CD14-positive monocyte (primary cell): ENCODE measurements around the gene RPL9. TPM values are rescaled to one million over a fixed set of nuclear protein-coding genes. Genes with fewer than 3 reads are reported as not detected.

ENCODE experiments used
- DNase-seq, 3 donors: peaks; one replicate each; pipeline ENCODE4 v3.0.0-alpha.2; 2011 to 2022
- H2AFZ ChIP-seq: 2 replicates; pipeline ENCODE4 v1.6.0; 2012; ENCODE audit warnings: mild to moderate bottlenecking, low read depth, low read length, inconsistent platforms; ENCODE audit not compliant: insufficient read depth, poor library complexity, severe bottlenecking
- H3K27ac ChIP-seq, 2 donors: 1 replicate in 1 of 2; 2 replicates in 1 of 2; pipeline ENCODE4 v1.5.1; 2012 to 2013; ENCODE audit warnings: low read length in 2 of 2, control low read depth in 1 of 2, inconsistent platforms in 1 of 2, low read depth in 1 of 2, mild to moderate bottlenecking in 1 of 2
- H3K27me3 ChIP-seq, 2 donors: one replicate each; pipeline versions ENCODE4 v1.6.0 to v1.6.1; 2011 to 2013; ENCODE audit warnings: low read length in 2 of 2; ENCODE audit not compliant: control insufficient read depth in 2 of 2, insufficient read depth in 2 of 2
- H3K36me3 ChIP-seq, 2 donors: replicated peaks in 1 of 2; 1 replicate in 1 of 2; 2 replicates in 1 of 2; pipeline versions ENCODE4 v1.5.1 to v1.6.1; 2012 to 2013; ENCODE audit warnings: low read length in 2 of 2, control low read depth in 1 of 2, inconsistent platforms in 1 of 2, mild to moderate bottlenecking in 1 of 2; ENCODE audit not compliant: insufficient read depth in 2 of 2, control insufficient read depth in 1 of 2
- H3K4me1 ChIP-seq, 2 donors: 1 replicate in 1 of 2; 2 replicates in 1 of 2; pipeline versions ENCODE4 v1.5.1 to v1.6.1; 2012 to 2013; ENCODE audit warnings: low read length in 2 of 2, control low read depth in 1 of 2, inconsistent platforms in 1 of 2, mild to moderate bottlenecking in 1 of 2, moderate library complexity in 1 of 2; ENCODE audit not compliant: insufficient read depth in 2 of 2, control insufficient read depth in 1 of 2
- H3K4me2 ChIP-seq: replicated peaks from 2 replicates; pipeline ENCODE3; 2012; ENCODE audit warnings: low read length, moderate library complexity, mild to moderate bottlenecking; ENCODE audit not compliant: poor library complexity, severe bottlenecking; ENCODE audit errors: extremely low read depth
- H3K4me3 ChIP-seq, 3 experiments: fragments of 200-600 bp in 1 of 3; sonication (generic) in 1 of 3; replicated peaks in 1 of 3; 1 replicate in 2 of 3; 2 replicates in 1 of 3; pipeline ENCODE4 v1.5.1; 2011 to 2013; ENCODE audit warnings: low read length in 3 of 3, mild to moderate bottlenecking in 3 of 3, control low read depth in 2 of 3, low read depth in 2 of 3, inconsistent platforms in 1 of 3, moderate library complexity in 1 of 3
- H3K79me2 ChIP-seq: 2 replicates; pipeline ENCODE4 v1.6.0; 2012; ENCODE audit warnings: mild to moderate bottlenecking, control low read depth, inconsistent platforms, low read length, moderate library complexity; ENCODE audit not compliant: insufficient read depth
- H3K9ac ChIP-seq: 2 replicates; pipeline ENCODE4 v1.6.0; 2017; ENCODE audit warnings: low read length, mild to moderate bottlenecking; ENCODE audit not compliant: insufficient read depth, poor library complexity, severe bottlenecking
- H3K9me3 ChIP-seq, 2 donors: replicated peaks in 1 of 2; 1 replicate in 1 of 2; 2 replicates in 1 of 2; pipeline versions ENCODE4 v1.5.1 to v1.6.1; 2012 to 2013; ENCODE audit warnings: low read length in 2 of 2, control low read depth in 1 of 2; ENCODE audit not compliant: control insufficient read depth in 1 of 2, insufficient read depth in 1 of 2
- H4K20me1 ChIP-seq: 2 replicates; pipeline ENCODE4 v1.6.0; 2012; ENCODE audit warnings: mild to moderate bottlenecking, low read length, control low read depth, moderate library complexity; ENCODE audit not compliant: insufficient read depth
- H3K27ac Mint-ChIP-seq, 7 donors: one replicate each; pipeline ENCODE4 v1.8.0; 2020; ENCODE audit warnings: mild to moderate bottlenecking in 7 of 7, mixed read lengths in 7 of 7, moderate library complexity in 6 of 7, inconsistent platforms in 2 of 7
- H3K27me3 Mint-ChIP-seq, 3 donors: one replicate each; pipeline ENCODE4 v1.8.0; 2021 to 2022; ENCODE audit warnings: low read depth in 3 of 3, mild to moderate bottlenecking in 3 of 3, mixed read lengths in 3 of 3, moderate library complexity in 3 of 3, inconsistent platforms in 1 of 3
- H3K36me3 Mint-ChIP-seq, 2 donors: one replicate each; pipeline ENCODE4 v1.8.0; 2020; ENCODE audit warnings: mixed read lengths in 2 of 2, inconsistent platforms in 1 of 2, mild to moderate bottlenecking in 1 of 2
- H3K4me1 Mint-ChIP-seq: one replicate; pipeline ENCODE4 v1.8.0; 2020; ENCODE audit warnings: mild to moderate bottlenecking, mixed read lengths
- H3K4me3 Mint-ChIP-seq, 2 donors: one replicate each; pipeline ENCODE4 v1.8.0; 2020; ENCODE audit warnings: mild to moderate bottlenecking in 2 of 2, mixed read lengths in 2 of 2, moderate library complexity in 1 of 2
- H3K9me3 Mint-ChIP-seq, 7 donors: one replicate each; pipeline ENCODE4 v1.8.0; 2020 to 2022; ENCODE audit warnings: mixed read lengths in 7 of 7, mild to moderate bottlenecking in 6 of 7, moderate library complexity in 6 of 7, inconsistent platforms in 2 of 7
- WGBS: methylation state at CpG from one replicate; pipeline ENCODE4 v1.1.5; 2013; ENCODE audit warnings: missing lambda C conversion rate; ENCODE audit not compliant: insufficient coverage; 5-methylcytosine and 5-hydroxymethylcytosine counted together
- intact Hi-C, 2 donors: fragments of 100-400 bp; cut with micrococcal nuclease; formaldehyde crosslinking; loops; one replicate each; pipeline versions ENCODE4 v1.15.0 to v1.15.1; 2023
- polyA plus RNA-seq, 3 donors: library from polyadenylated mRNA; depleted of rRNA in 1 of 3; unstranded in 2 of 3; stranded (reverse) in 1 of 3; fragments of 300-500 nt in 2 of 3; fragments of >200 nt in 1 of 3; fragmentation: Illumina TruSeq in 2 of 3; gene quantifications; 1 replicate in 2 of 3; 2 replicates in 1 of 3; pipeline ENCODE4 v1.2.3, GENCODE V29; 2012 to 2021
- TF ChIP-seq, protein P1 (sequence below): fragments of 200-600 bp; IDR thresholded peaks from one replicate; pipeline ENCODE4 v1.8.0; 2022; ENCODE audit warnings: antibody characterized with exemption, mild to moderate bottlenecking

RPL9 gene
- polyA plus RNA-seq, 3 donors: 821 to 1,937 (median 828) TPM

DNA sequence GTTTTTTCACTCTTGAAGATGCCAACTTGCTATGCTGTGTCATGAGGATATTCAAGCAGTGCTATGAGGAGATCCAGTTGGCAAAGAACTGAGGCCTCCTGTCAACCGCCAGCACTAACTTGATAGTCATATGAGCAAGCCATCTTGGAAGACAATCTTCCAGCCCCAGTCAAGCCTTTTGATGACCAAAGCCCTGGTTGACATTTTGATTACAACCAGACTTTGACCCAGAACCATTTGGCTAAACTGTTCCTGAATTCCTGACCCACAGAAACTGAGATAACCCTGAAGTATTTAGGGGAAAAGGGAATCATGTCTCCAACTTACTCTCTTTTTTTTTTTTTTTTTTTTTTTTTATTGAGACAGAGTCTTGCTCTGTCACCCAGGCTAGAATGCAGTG is 35.6 kb upstream of the RPL9 start:
- intact Hi-C loops: no loop called here
- DNase-seq: no peak
- no peak overlapping the region for H3K4me2 ChIP-seq
- no peaks in the 10 kb centered on the region for H3K27me3 Mint-ChIP-seq
- 100% methylated on average over 1 of the region's 1 CpG for WGBS
- no peaks in the 10 kb centered on the region for H3K79me2 ChIP-seq
- H4K20me1 ChIP-seq: no peaks in the 10 kb centered on the region
- H3K36me3 Mint-ChIP-seq: peaks cover 9 to 13% of the 10 kb centered on the region in 2 donors
- H3K27me3 ChIP-seq: no peaks in the 10 kb centered on the region
- H3K4me3 ChIP-seq: no peak overlapping the region
- peaks cover 3 to 12% of the 10 kb centered on the region in 2 donors for H3K36me3 ChIP-seq
- H3K27ac ChIP-seq: no peak overlapping the region
- H3K4me1 ChIP-seq: no peaks in the 10 kb centered on the region
- H3K27ac Mint-ChIP-seq: no peak overlapping the region
- no peak overlapping the region for H3K4me3 Mint-ChIP-seq
- H2AFZ ChIP-seq: no peak overlapping the region
- no peaks in the 10 kb centered on the region for H3K4me1 Mint-ChIP-seq
- no peak overlapping the region for H3K9ac ChIP-seq
- H3K9me3 Mint-ChIP-seq: no peaks in the 10 kb centered on the region
- TF ChIP-seq, protein P1, sequence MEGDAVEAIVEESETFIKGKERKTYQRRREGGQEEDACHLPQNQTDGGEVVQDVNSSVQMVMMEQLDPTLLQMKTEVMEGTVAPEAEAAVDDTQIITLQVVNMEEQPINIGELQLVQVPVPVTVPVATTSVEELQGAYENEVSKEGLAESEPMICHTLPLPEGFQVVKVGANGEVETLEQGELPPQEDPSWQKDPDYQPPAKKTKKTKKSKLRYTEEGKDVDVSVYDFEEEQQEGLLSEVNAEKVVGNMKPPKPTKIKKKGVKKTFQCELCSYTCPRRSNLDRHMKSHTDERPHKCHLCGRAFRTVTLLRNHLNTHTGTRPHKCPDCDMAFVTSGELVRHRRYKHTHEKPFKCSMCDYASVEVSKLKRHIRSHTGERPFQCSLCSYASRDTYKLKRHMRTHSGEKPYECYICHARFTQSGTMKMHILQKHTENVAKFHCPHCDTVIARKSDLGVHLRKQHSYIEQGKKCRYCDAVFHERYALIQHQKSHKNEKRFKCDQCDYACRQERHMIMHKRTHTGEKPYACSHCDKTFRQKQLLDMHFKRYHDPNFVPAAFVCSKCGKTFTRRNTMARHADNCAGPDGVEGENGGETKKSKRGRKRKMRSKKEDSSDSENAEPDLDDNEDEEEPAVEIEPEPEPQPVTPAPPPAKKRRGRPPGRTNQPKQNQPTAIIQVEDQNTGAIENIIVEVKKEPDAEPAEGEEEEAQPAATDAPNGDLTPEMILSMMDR: no peak
- no peaks in the 10 kb centered on the region for H3K9me3 ChIP-seq

DNA sequence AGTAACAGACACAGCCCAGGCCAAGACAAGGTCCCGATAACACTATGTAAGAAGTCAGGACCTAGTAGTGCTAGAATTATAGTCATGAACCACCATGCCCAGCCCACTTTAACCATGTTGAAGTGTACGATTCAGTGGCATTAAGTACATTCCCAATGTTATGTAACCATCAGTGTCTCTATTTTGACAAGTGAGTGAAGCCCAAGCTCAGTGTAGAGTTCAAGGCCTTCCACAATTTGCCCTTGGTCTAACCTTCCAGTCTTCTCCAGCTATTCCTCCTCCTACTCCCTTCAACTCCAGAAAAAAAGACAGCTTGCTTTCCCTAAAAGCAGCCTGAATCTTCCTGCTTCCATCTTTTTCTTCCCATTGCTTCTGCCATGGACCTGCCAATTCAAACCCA is 31.6 kb upstream of the RPL9 start:
- Histone ChIP-seq H3K27me3 (no peaks in the 10 kb centered on the region), H2AFZ (no peak overlapping the region), H3K79me2 (no peaks in the 10 kb centered on the region), H4K20me1 (no peaks in the 10 kb centered on the region), H3K27ac (no peak overlapping the region), H3K9ac (no peak overlapping the region), H3K4me1 (peaks cover 16 to 18% of the 10 kb centered on the region in 2 donors), H3K9me3 (no peaks in the 10 kb centered on the region), H3K4me2 (no peak overlapping the region), H3K36me3 (no peaks in the 10 kb centered on the region), H3K4me3 (no peak overlapping the region)
- intact Hi-C loops: no loop called here
- Mint-ChIP-seq H3K27me3 (peaks cover 0 to 3% (median 0%) of the 10 kb centered on the region in 3 donors), H3K36me3 (no peaks in the 10 kb centered on the region), H3K9me3 (peaks cover 0 to 2% (median 0%) of the 10 kb centered on the region in 7 donors), H3K4me1 (peaks cover 18% of the 10 kb centered on the region), H3K27ac (no peak overlapping the region), H3K4me3 (no peak overlapping the region)
- TF ChIP-seq, protein P1: no peak
- DNase-seq: no peak
- 93% methylated on average over 2 of the region's 2 CpGs for WGBS
